Tibial artery (tissue), 4 donors: ENCODE data around the gene CDKN1A.

Experiments used
- DNase-seq, 2 donors: peaks; one replicate each; pipeline ENCODE4 v3.0.0-alpha.2; 2019
- H3K27ac ChIP-seq, 2 donors: fragments of 200-600 bp; sonication (generic) in 1 of 2; 1 replicate in 1 of 2; 2 replicates in 1 of 2; pipeline ENCODE4 v1.5.1; 2018 to 2019; ENCODE audit warnings: mild to moderate bottlenecking in 1 of 2
- H3K27me3 ChIP-seq, 2 donors: fragments of 200-600 bp; sonication (generic) in 1 of 2; one replicate each; pipeline versions ENCODE4 v1.5.1 to v1.6.0; 2016 to 2019
- H3K36me3 ChIP-seq, 3 donors: fragments of 200-600 bp; sonication (generic) in 2 of 3; one replicate each; pipeline ENCODE4 v1.5.1; 2016 to 2019; ENCODE audit warnings: mild to moderate bottlenecking in 2 of 3
- H3K4me1 ChIP-seq, 4 donors: fragments of 200-600 bp; sonication (generic) in 2 of 4; 1 replicate in 3 of 4; 2 replicates in 1 of 4; pipeline ENCODE4 v1.5.1; 2016 to 2019
- H3K4me3 ChIP-seq, 2 donors: fragments of 200-600 bp; sonication (generic) in 1 of 2; 1 replicate in 1 of 2; 2 replicates in 1 of 2; pipeline ENCODE4 v1.5.1; 2018 to 2019; ENCODE audit warnings: mild to moderate bottlenecking in 2 of 2
- H3K9me3 ChIP-seq, 3 donors: fragments of 200-600 bp; sonication (generic) in 1 of 3; one replicate each; pipeline ENCODE4 v1.5.1; 2016 to 2019
- CTCF ChIP-seq, 2 experiments: fragments of 200-600 bp in 1 of 2; fragments of 450-650 bp in 1 of 2; IDR thresholded peaks; one replicate each; pipeline ENCODE4 v1.5.1; 2017 to 2019; ENCODE audit warnings: antibody characterized with exemption in 2 of 2, mild to moderate bottlenecking in 1 of 2, moderate library complexity in 1 of 2
- intact Hi-C: fragments of 100-400 bp; cut with DNase I; formaldehyde crosslinking; loops from one replicate; pipeline ENCODE4 v1.15.0; 2023; ENCODE audit warnings: low total_unique reads

CDKN1A gene

DNA sequence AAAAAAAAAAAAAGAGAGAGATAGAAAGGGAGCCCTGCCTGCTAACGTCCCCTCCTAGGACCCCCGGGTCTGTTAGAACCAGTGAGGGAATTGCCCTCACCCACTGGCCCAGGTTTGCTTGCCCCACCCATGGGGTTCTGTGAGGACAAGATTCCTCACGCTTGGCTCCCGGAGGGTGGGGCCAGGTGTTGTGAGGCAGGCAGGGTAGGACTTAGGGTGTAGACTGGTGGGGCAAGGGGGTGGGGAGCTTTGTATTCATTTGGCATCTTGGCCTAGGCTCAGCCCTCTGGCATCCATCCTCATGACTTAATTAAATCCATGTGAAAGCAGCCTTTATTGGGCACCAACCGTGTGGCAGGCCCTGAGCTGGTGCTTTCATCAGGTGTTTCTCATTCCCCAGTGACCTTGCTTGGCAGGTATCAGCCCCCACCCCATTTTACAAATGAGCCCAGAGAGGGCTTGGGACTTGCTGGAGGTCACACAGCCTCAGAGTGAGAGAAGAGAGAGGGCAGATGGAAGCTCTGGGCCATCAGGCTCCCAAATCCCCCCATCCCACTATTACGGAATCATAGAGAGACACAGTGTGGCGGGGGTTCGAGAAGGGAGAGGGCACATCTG lies 38.1 kb downstream of the CDKN1A start:
- TF ChIP-seq CTCF (IDR thresholded peaks at IDR 0.05): no peak
- intact Hi-C loops: no loop called here
- Histone ChIP-seq H3K36me3 (no peaks in the 10 kb centered on the region), H3K4me1 (no peaks in the 10 kb centered on the region), H3K27me3 (peaks cover 0 to 6% of the 10 kb centered on the region in 2 donors), H3K4me3 (no peak overlapping the region), H3K27ac (no peak overlapping the region), H3K9me3 (no peaks in the 10 kb centered on the region)
- DNase-seq: peak in 1 of 2 donors; percentile 57

GRCh38 chr6:36717231-36717825 lies 38.8 kb downstream of the CDKN1A start:
- intact Hi-C loops: no loop called here
- TF ChIP-seq CTCF (IDR thresholded peaks at IDR 0.05): no peak

DNA sequence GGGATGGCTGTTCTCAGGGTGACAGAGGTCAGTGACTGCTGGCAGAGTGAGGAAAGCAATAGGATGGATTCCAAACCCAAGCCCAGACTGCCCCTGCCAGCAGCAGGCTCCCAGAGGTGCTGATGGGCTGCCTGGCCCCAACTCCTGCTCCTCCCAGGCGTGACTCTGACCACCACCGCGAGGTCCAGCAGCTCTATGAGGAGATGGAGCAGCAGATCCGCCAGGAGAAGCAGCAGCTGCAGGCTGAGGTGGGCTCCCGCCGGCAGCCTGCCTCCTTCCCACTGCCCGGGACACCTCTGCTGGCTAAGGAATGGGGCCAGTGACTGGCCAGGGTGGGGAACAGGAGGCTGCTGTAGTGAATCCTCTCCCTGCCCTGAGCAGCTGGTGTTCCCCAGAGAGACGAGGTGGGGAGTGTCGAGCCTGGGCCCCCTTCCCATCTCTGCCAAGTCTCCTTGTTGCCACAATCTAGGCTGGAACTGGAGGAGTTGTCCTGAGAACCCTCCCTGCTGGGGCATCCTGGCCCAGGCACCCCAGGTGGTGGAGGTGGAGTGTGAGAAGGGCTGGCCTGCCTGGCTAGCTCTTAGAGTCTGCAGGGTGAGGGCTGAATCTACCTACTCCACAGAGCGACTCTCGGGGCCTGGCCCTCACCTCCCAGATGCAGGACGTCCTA lies 39.5 kb downstream of the CDKN1A start:
- H3K9me3 ChIP-seq: no peaks in the 10 kb centered on the region
- H3K27me3 ChIP-seq: peaks cover 0 to 6% of the 10 kb centered on the region in 2 donors
- H3K36me3 ChIP-seq: no peaks in the 10 kb centered on the region
- no peak overlapping the region for H3K27ac ChIP-seq
- no peak for TF ChIP-seq CTCF (IDR thresholded peaks at IDR 0.05)
- DNase-seq: peak; percentile 8 to 54
- H3K4me3 ChIP-seq: no peak overlapping the region
- no peaks in the 10 kb centered on the region for H3K4me1 ChIP-seq
- intact Hi-C loops: no loop called here

More at GRCh38 chr6:36717231-36717825, 38.8 kb downstream of the CDKN1A start:
- H3K4me1 ChIP-seq: no peaks in the 10 kb centered on the region
- no peaks in the 10 kb centered on the region for H3K36me3 ChIP-seq
- H3K4me3 ChIP-seq: no peak overlapping the region
- H3K27ac ChIP-seq: no peak overlapping the region
- H3K9me3 ChIP-seq: no peaks in the 10 kb centered on the region
- peak; percentile 8 to 19 for DNase-seq
- peaks cover 0 to 6% of the 10 kb centered on the region in 2 donors for H3K27me3 ChIP-seq

- Histone ChIP-seq H3K27ac (no peak overlapping the region), H3K4me3 (no peak overlapping the region), H3K9me3 (no peaks in the 10 kb centered on the region), H3K36me3 (no peaks in the 10 kb centered on the region), H3K27me3 (peaks cover 0 to 6% of the 10 kb centered on the region in 2 donors), H3K4me1 (no peaks in the 10 kb centered on the region)
- DNase-seq: peak; percentile 12 to 19
- TF ChIP-seq CTCF (IDR thresholded peaks at IDR 0.05): no peak
- intact Hi-C loops: no loop called here
Observed at GRCh38 chr6:36718560-36718959, 40.0 kb downstream of the CDKN1A start.

DNA sequence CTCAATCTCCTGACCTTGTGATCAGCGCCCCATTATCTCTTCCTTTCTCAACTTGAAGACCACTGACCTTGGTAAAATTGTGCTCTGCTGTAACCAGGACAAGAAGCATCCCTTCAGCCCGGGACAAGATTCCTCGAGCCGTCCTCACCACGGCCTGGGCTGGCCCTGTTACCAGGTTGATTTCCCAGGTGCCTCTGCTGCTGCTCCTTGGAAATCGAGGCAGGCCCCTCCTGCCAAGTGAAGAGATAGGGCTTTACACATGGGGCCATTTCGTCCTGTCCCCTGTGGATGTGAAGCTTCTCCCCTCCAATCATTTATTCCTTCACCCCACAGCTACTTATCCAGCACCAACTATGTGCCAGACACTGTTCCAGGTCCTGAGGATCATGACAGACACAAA lies 40.6 kb downstream of the CDKN1A start:
- no peak for TF ChIP-seq CTCF (IDR thresholded peaks at IDR 0.05)
- Histone ChIP-seq H3K36me3 (no peaks in the 10 kb centered on the region), H3K27ac (no peak overlapping the region), H3K9me3 (no peaks in the 10 kb centered on the region), H3K4me1 (no peaks in the 10 kb centered on the region), H3K27me3 (peaks cover 0 to 6% of the 10 kb centered on the region in 2 donors), H3K4me3 (no peak overlapping the region)
- intact Hi-C loops: no loop called here
- peak; percentile 11 to 23 for DNase-seq
